Gastrocnemius medialis (tissue), 4 donors: ENCODE data around the gene ASB2.

Experiments
- CTCF ChIP-seq, 5 experiments: fragments of 450-650 bp in 3 of 5; fragments of 200-600 bp in 2 of 5; sonication (generic) in 2 of 5; IDR thresholded peaks in 4 of 5; conservative IDR thresholded peaks in 1 of 5; 1 replicate in 4 of 5; 2 replicates in 1 of 5; pipeline ENCODE4 v1.5.1; 2016 to 2019; ENCODE audit warnings: antibody characterized with exemption in 5 of 5, mild to moderate bottlenecking in 3 of 5, moderate library complexity in 3 of 5
- POLR2A ChIP-seq, 2 donors: fragments of 450-650 bp; IDR thresholded peaks; one replicate each; pipeline ENCODE4 v1.6.1; 2017; ENCODE audit warnings: antibody characterized with exemption in 2 of 2, mild to moderate bottlenecking in 2 of 2, moderate library complexity in 2 of 2

GRCh38 chr14:93893661-93894261 is 82.6 kb downstream of the ASB2 start:
- TF ChIP-seq CTCF (IDR thresholded peaks at IDR 0.05 in 4 of 5, conservative IDR thresholded peaks at IDR 0.05 in 1 of 5), result no peak
- no peak for TF ChIP-seq POLR2A (IDR thresholded peaks at IDR 0.05)
